ENCODE measurements around the gene NSDHL.

DNA sequence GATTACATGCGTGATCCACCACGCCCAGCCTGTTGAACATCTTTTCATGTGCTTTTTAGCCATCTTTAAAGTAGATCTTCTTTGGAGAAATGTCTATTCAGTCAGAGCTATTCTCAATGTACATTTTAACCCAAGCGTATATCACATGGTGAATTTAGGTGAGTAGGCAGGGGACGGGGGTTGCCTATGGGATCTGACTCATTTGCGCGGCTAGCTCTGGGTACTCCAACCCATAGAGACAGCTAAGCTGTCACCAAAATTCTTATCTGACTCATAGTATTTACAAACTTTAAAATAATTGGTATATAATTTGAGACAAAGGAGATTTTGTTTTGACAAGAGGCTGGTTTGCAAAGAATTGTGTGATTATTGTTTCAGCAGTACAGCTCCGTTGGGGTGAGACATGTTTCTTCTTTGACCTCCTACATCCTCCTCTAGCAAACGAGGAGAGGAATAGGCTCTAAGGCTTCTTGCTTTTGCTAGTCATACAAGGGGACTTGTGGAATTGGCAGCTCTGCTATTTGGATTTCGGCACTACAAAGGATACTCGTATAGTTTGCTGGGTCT is 12.0 kb downstream of the NSDHL start:
- TF ChIP-seq, protein P1, sequence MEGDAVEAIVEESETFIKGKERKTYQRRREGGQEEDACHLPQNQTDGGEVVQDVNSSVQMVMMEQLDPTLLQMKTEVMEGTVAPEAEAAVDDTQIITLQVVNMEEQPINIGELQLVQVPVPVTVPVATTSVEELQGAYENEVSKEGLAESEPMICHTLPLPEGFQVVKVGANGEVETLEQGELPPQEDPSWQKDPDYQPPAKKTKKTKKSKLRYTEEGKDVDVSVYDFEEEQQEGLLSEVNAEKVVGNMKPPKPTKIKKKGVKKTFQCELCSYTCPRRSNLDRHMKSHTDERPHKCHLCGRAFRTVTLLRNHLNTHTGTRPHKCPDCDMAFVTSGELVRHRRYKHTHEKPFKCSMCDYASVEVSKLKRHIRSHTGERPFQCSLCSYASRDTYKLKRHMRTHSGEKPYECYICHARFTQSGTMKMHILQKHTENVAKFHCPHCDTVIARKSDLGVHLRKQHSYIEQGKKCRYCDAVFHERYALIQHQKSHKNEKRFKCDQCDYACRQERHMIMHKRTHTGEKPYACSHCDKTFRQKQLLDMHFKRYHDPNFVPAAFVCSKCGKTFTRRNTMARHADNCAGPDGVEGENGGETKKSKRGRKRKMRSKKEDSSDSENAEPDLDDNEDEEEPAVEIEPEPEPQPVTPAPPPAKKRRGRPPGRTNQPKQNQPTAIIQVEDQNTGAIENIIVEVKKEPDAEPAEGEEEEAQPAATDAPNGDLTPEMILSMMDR (IDR thresholded peaks at IDR 0.05; ENCODE audit: poor library complexity) = no peak
- no peak for TF ChIP-seq EZH2 (IDR thresholded peaks at IDR 0.05; ENCODE audit: borderline replicate concordance)

Measured in hepatocyte (in vitro differentiated cells).